GM18526 (cell line): ENCODE data around the gene METTL9.

Experiments
- POLR2A ChIP-seq: IDR thresholded peaks from 3 replicates; pipeline ENCODE4 v1.6.1; 2011; ENCODE audit not compliant: insufficient read length; ENCODE audit errors: extremely low read depth

METTL9 gene

DNA sequence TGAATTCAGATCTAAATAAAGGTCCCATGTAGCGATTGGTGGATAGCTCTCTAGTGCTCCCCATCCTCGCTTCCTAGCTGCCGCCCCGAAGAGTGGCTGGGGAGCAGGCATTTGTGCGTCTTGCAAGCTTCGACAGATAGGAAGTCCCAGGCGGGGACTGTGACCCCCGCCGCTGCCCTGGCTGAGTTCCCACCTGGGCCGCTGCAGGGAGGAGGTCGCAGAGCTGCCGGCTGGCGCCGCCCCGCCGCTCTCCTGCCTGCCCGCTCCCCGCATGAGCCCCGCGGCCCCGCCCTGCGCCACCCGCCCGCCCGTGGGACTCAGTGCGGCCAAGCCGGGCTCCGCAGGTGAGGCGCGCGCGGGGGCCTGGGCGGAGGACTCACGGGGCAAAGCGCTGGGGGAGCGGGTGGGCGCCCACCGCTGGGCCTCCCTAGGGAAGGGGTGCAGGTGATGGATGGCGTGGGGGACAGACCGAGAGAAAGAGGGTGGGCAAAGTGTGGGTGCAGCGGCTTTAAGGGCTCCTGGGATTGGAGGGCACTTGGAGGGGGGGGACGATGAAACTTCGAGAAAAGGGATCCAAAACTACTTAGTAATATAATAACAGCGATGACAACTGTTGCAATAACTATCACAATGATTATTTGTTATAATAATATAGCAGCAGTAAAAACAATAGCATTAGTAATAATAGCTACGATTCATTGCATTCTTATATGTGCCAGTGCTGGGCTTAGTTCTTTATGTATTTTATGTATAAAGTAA, 64.7 kb downstream of the METTL9 start, which contains the start of gene OTOA:
OTOA (plus strand) TSS at position 80 of the 759 bp plus-strand sequence. CDS start 14,547 bp downstream, outside the sequence.
- no peak for TF ChIP-seq POLR2A

GRCh38 chr16:21664801-21665492, 65.6 kb downstream of the METTL9 start:
- TF ChIP-seq POLR2A, result no peak

GRCh38 chr16:21666772-21667171, 67.4 kb downstream of the METTL9 start:
- no peak for TF ChIP-seq POLR2A

DNA sequence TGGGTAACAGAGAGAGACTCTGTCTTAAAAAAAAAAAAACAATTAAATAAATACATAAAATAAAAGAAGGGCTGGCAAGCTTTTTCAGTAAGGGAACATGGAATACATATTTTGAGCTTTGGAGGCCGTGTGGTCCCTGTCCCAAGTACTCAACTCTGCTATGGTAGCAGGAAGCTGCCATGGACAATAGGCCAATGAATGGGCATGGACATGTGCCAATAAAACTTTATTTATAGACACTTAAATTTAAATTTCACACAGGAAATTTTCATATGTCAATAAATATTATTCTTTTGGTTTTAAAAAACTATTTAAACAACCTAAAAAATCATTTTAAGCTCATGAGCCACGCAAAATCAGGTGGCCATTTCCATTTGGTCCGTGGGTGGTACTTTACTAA, 68.2 kb downstream of the METTL9 start:
- no peak for TF ChIP-seq POLR2A

DNA sequence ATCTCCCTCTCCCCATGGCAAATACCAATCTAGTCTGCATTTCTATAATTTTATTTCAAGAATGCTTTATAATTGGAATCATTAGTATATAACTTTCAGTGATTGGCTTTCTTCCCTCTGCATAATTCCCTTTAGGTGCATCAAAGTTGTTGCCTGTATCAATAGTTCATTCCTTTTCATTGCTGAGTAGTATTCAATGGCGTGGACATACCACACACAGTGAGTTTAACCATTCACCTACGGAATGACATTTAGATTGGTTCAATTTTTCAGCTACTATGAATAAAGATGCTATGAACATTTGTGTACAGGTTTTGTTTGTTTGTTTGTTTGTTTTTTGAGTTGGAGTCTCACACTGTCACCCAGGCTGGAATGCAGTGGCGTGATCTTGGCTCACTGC, 74.1 kb downstream of the METTL9 start:
- TF ChIP-seq POLR2A, result no peak

GRCh38 chr16:21683184-21683583, 83.8 kb downstream of the METTL9 start:
- TF ChIP-seq POLR2A, result no peak

- no peak for TF ChIP-seq POLR2A
These were observed 84.8 kb downstream of the METTL9 start for GRCh38 chr16:21684199-21684598.

GRCh38 chr16:21685034-21685455, 85.7 kb downstream of the METTL9 start:
- no peak for TF ChIP-seq POLR2A

- TF ChIP-seq POLR2A, result no peak
These were observed 89.7 kb downstream of the METTL9 start for GRCh38 chr16:21689107-21689506.

GRCh38 chr16:21694609-21695008, 95.2 kb downstream of the METTL9 start:
- no peak for TF ChIP-seq POLR2A

- no peak for TF ChIP-seq POLR2A
These were observed 97.7 kb downstream of the METTL9 start for GRCh38 chr16:21697032-21697431.

GRCh38 chr16:21698169-21699032, 99.0 kb downstream of the METTL9 start:
- no peak for TF ChIP-seq POLR2A

- TF ChIP-seq POLR2A, result no peak
These were observed 101.9 kb downstream of the METTL9 start for GRCh38 chr16:21701271-21701670.

DNA sequence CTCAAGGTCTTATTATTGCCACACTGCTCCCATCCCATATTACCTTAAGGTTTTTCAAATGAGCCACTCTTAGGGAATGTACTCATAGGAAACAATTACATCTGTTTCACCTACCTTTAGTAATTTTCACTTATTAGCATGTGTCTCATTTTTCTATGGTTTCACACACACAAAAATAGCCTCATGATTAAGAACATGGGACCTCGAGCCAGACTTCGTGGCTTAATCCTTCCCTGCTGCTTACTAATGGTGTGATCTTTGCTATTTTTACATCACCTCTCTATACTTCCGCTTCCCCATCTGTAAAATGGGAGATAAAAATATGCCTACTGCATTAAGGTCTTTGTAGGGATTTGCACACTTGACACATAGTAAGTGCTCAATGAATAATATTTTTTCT, 102.9 kb downstream of the METTL9 start:
- no peak for TF ChIP-seq POLR2A

GRCh38 chr16:21703156-21703555, 103.8 kb downstream of the METTL9 start:
- no peak for TF ChIP-seq POLR2A
